Left cardiac atrium (tissue), 4 donors: ENCODE results near the gene GNG2. TPM values are rescaled to one million over a fixed set of nuclear protein-coding genes. Genes with fewer than 3 reads are reported as not detected.

ENCODE experiments used
- ATAC-seq, 2 donors: fragments of 200-7000 bp; cut with Tn5 transposase; one replicate each; pipeline ENCODE4 v1.9.1; 2020; ENCODE audit warnings: mild to moderate bottlenecking in 2 of 2, moderate library complexity in 2 of 2
- DNase-seq: peaks from one replicate; pipeline ENCODE4 v3.0.0-alpha.2; 2020
- intact Hi-C, 2 donors: fragments of 100-400 bp; cut with DNase I; formaldehyde crosslinking; loops; one replicate each; pipeline versions ENCODE4 v1.14.1 to v1.15.1; 2022 to 2023
- total RNA-seq, 2 donors: library from RNA; stranded (reverse); fragmentation: NEBNext Ultra II Directional; extraction: Animal tissue kit (Norgen Biotek cat#: 25700); gene quantifications; one replicate each; pipeline ENCODE4 v1.2.1, GENCODE V29; 2021
- donor health status: DM: no; HTN: yes; CAD: no.
- donor health status: DM: no; HTN: yes; CAD: no; lungs with severe emphysema.
- donor health status: DM: yes; HTN: yes; CAD: no.
- donor health status: Dilated cardiomyopathy.

Gene GNG2
- total RNA-seq, 2 donors from 2014 or later: 15.0 to 25.6 TPM

DNA sequence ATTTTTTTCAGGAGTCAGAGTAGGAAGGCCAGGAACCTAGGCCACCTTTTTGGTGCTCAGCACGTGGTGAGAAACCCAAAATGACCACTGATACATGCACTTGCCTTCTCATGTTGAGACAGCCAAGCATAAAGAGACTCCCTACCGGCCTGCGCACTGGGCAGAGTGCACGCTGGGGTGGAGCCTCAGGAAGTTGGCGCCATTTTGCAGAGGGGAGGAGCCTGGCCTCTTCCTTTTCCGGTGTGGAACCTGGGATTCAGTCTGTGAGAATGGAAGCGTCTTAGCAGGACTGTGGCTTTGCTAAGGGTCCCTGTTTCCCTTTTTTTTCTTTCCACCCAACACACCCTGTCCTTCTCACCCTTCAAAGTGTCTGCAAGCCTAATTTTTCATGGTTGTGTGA, 66.0 kb downstream of the GNG2 start:
- ATAC-seq: no peak
- intact Hi-C loops: no loop called here
- no peak for DNase-seq

GRCh38 chr14:51928568-51928967, 68.2 kb downstream of the GNG2 start:
- intact Hi-C loops: no loop called here
- ATAC-seq (no peak), DNase-seq (no peak)

GRCh38 chr14:51929166-51929565, 68.8 kb downstream of the GNG2 start:
- intact Hi-C loops: no loop called here
- ATAC-seq (no peak), DNase-seq (no peak)

DNA sequence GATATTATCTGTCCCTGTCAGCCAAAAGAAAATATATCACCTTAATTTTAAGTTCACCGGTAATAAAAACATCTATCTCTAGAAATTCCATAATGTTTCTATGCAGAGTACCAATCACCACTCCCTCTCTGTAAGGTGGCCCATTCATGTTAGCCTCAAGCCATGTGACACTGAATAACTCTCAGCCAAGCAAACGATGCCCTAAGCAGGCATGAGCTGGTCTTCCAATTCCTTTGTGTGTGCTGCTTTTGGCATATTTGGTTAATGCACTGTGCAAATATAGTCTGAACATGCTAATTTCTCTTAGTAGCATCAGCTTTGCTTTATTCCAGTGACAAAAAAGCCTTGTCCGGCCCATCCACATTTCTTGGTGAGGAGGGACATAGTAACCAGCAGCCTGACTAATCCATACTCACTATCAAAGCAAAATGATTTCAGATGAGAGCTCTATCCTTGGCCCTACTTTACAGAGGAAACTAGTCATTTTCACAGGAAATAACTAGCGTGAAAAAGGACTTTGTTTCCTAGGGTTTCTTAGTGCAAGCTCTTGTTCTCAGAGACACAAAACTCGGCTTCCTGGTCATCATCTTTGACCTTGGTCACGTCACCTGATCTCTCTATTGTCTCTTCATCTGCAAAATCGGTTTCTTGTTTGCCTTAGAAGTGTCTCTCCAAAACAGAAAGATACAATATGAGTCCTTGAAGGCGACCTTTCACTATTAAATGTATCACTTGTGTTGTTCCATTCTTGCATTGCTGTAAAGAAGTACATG, 69.7 kb downstream of the GNG2 start:
- ATAC-seq (no peak), DNase-seq (no peak)
- intact Hi-C loops: no loop called here

DNA sequence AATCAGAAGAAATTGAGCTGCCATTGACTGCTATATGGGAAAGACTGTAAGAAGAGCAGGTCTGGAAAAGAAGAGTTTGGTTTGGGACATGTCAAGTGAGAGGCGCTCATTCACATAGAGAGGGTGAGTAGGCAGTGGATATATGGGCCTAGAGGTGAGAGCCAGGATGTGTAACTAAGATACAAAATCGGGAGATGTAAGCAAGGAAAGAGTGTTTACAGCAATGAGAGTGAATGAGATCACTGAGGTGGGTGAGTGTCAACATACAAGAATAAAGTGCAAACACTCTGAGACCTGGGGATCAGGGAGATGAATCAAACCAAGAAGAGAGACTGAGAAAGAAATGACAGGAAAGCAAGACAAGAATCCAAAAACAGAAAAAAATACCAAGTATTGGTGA, 70.9 kb downstream of the GNG2 start:
- intact Hi-C loops: no loop called here
- DNase-seq: no peak
- no peak for ATAC-seq

GRCh38 chr14:51933191-51933590, 72.8 kb downstream of the GNG2 start:
- ATAC-seq: no peak
- intact Hi-C loops: no loop called here
- DNase-seq: no peak

GRCh38 chr14:51938137-51938536, 77.7 kb downstream of the GNG2 start:
- no peak for DNase-seq
- intact Hi-C loops: no loop called here
- ATAC-seq: no peak

- intact Hi-C loops: no loop called here
- DNase-seq: no peak
- no peak for ATAC-seq
Measured at GRCh38 chr14:51938821-51939220, 78.4 kb downstream of the GNG2 start.

DNA sequence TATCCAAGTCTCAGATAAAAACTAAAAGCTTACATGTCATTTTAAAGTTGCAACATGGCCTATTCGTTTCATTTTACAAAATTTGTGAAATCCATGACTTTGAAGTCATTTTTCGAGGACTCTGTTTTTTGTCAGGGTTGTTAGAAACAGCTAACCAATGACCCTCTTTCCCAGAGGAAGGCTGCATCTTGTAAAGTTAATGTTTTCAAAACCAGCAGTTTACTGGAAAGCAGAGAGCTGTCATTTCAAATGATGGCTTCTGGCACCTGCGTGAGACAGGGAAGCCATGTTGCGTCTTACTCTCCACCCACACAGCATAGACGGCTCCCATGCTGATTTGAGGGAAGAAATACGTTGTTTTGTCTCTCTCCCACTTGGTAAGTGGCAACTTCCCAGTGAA, 78.8 kb downstream of the GNG2 start:
- ATAC-seq: no peak
- intact Hi-C loops: no loop called here
- no peak for DNase-seq

GRCh38 chr14:51939755-51940301, 79.4 kb downstream of the GNG2 start:
- intact Hi-C loops: no loop called here
- DNase-seq: no peak

GRCh38 chr14:51942971-51943370, 82.6 kb downstream of the GNG2 start:
- intact Hi-C loops: no loop called here
- DNase-seq: no peak
- ATAC-seq: no peak

More at GRCh38 chr14:51939755-51940301, 79.4 kb downstream of the GNG2 start:
- no peak for ATAC-seq

GRCh38 chr14:51950007-51950406, 89.6 kb downstream of the GNG2 start:
- intact Hi-C loops: no loop called here
- ATAC-seq: no peak
- no peak for DNase-seq

DNA sequence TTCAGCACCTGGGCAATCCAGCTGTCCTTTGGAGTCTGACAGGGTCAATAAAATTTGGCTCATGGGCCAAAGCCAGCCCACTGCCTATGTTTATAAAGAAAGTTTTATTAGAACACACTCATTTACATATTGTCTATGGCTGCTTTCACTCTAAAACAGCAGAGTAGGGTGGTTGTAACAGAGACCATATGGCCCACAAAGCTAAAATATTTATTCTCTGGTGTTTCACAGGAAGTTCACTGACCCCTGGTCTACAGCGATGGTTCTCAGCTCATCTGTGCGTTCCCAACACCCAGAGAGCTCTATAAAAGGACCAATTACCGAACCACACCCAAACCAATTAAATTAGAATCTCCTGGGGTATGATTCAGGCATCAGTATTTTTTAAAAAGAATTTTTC, 91.2 kb downstream of the GNG2 start:
- intact Hi-C loops: no loop called here
- no peak for ATAC-seq

GRCh38 chr14:51954031-51954430, 93.6 kb downstream of the GNG2 start:
- intact Hi-C loops: no loop called here
- ATAC-seq: no peak
- no peak for DNase-seq

More for the DNA sequence above, 91.2 kb downstream of the GNG2 start:
- DNase-seq: no peak

GRCh38 chr14:51954657-51955056, 94.2 kb downstream of the GNG2 start:
- DNase-seq: no peak
- ATAC-seq: no peak
- intact Hi-C loops: no loop called here

GRCh38 chr14:51957950-51958349, 97.5 kb downstream of the GNG2 start:
- intact Hi-C loops: no loop called here
- ATAC-seq (no peak), DNase-seq (no peak)

- ATAC-seq: no peak
- intact Hi-C loops: no loop called here
- DNase-seq: no peak
Measured at GRCh38 chr14:51959928-51960327, 99.5 kb downstream of the GNG2 start.

DNA sequence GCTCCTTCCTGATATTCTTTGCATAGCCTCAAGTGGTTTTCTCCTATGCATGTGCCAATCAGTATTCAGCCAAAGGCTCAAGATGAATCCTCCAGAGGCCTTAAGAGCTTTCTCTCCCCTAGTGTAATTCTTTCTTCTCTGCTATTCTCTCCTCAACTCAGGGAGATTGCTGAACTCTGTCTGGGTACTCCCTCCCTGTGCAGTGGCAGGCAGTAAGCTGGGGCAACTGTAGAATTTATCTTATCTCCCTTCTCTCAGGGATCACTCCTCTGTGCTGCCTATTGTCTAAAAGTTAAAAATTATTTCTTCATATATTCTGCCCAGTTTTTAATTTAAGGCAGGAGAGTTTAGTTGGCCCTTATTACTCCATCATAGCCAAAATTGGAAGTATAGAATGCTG, 100.5 kb downstream of the GNG2 start:
- no peak for DNase-seq
- intact Hi-C loops: no loop called here
- no peak for ATAC-seq

DNA sequence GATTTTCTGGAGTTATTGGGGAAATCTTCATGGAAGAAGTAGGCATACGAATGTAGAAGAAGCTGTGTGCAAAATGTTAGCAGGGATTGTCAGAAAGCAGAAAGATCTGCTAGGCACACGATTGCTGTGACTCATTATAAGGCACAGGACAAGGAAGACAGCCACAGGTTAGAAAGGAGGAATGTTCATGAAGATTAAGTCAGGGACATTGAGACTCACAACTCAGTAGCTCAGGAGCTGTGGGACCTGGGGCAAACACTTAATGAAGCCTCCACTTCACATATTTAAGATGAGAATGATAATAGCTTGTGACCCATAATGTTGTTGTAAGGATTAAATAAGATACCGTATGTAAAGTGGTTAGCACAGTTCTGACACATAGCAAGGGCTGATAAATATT, 102.3 kb downstream of the GNG2 start:
- intact Hi-C loops: no loop called here
- ATAC-seq: no peak

DNA sequence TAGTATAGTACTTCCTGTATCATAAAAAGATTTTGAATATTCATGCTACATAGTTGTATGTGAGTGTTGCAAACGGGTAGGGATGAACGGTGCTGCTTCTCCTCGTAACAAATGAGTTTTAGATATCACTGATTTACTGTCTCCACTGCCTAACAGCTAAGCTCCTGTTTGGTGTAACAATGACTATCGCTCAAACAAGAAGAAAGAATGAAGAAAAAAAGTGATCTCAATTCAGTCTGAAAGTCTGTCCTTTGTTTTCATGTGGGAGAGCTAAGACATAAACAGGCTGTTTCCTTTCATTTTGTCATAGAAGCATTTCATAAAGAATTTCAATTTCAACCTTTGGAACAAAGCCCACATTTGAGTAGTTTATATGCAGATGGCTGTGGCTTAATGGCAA, 102.9 kb downstream of the GNG2 start:
- no peak for DNase-seq
- ATAC-seq: no peak
- intact Hi-C loops: no loop called here

More for the DNA sequence above, 102.3 kb downstream of the GNG2 start:
- DNase-seq: no peak

- intact Hi-C loops: no loop called here
- DNase-seq (no peak), ATAC-seq (no peak)
Measured at GRCh38 chr14:51967521-51967920, 107.1 kb downstream of the GNG2 start.
